Inferior parietal cortex (tissue), 1 donor: ENCODE results near the gene SEMA5A.

Experiments
- DNase-seq: peaks from one replicate; pipeline ENCODE4 v3.0.0-alpha.2; 2016; ENCODE audit errors: extremely low spot score

Gene SEMA5A

GRCh38 chr5:9170026-9170425, 375.8 kb downstream of the SEMA5A start:
- DNase-seq: no peak

- DNase-seq: no peak
These were observed 376.3 kb downstream of the SEMA5A start for GRCh38 chr5:9169557-9169902.

- no peak for DNase-seq
These were observed 376.9 kb downstream of the SEMA5A start for GRCh38 chr5:9168791-9169556.

- no peak for DNase-seq
These were observed 379.4 kb downstream of the SEMA5A start for GRCh38 chr5:9166202-9167112.

- no peak for DNase-seq
These were observed 380.3 kb downstream of the SEMA5A start for GRCh38 chr5:9165546-9165945.

- no peak for DNase-seq
These were observed 385.1 kb downstream of the SEMA5A start for GRCh38 chr5:9160747-9161146.

GRCh38 chr5:9157811-9158210, 388.1 kb downstream of the SEMA5A start:
- DNase-seq: no peak

- no peak for DNase-seq
These were observed 388.9 kb downstream of the SEMA5A start for GRCh38 chr5:9157020-9157419.

GRCh38 chr5:9156282-9156681, 389.6 kb downstream of the SEMA5A start:
- peak; percentile 51 for DNase-seq

GRCh38 chr5:9151684-9152427, 394.0 kb downstream of the SEMA5A start:
- DNase-seq: no peak

- no peak for DNase-seq
These were observed 395.9 kb downstream of the SEMA5A start for GRCh38 chr5:9149988-9150387.

GRCh38 chr5:9148242-9148641, 397.6 kb downstream of the SEMA5A start:
- DNase-seq: no peak

- DNase-seq: no peak
These were observed 405.2 kb downstream of the SEMA5A start for GRCh38 chr5:9140711-9141110.

GRCh38 chr5:9140202-9140601, 405.7 kb downstream of the SEMA5A start:
- no peak for DNase-seq

- no peak for DNase-seq
These were observed 406.5 kb downstream of the SEMA5A start for GRCh38 chr5:9139344-9139743.

- DNase-seq: no peak
These were observed 417.7 kb downstream of the SEMA5A start for GRCh38 chr5:9128136-9128535.

- no peak for DNase-seq
These were observed 419.4 kb downstream of the SEMA5A start for GRCh38 chr5:9126490-9126889.

GRCh38 chr5:9125852-9126251, 420.0 kb downstream of the SEMA5A start:
- DNase-seq: no peak

- no peak for DNase-seq
These were observed 421.0 kb downstream of the SEMA5A start for GRCh38 chr5:9124838-9125237.

- no peak for DNase-seq
These were observed 421.8 kb downstream of the SEMA5A start for GRCh38 chr5:9124071-9124470.

GRCh38 chr5:9122528-9122927, 423.3 kb downstream of the SEMA5A start:
- no peak for DNase-seq

- no peak for DNase-seq
These were observed 424.3 kb downstream of the SEMA5A start for GRCh38 chr5:9121597-9121996.
